Endothelial cell of umbilical vein (primary cell): ENCODE results near the gene EFS. TPM values are rescaled to one million over a fixed set of nuclear protein-coding genes. Genes with fewer than 3 reads are reported as not detected.

Experiments
- BruUV-seq: library from RNA; stranded (reverse); fragments of 400-500 nt; replicated peaks from 2 replicates; lab custom pipeline; 2021; lab: Mats Ljungman, UMichigan
- CTCF ChIA-PET: fragments of 300-600, 350-600 bp; sonication (Branson Sonifier 250); formaldehyde crosslinking; loops from one replicate; lab custom pipeline; 2021; ENCODE audit warnings: antibody characterized with exemption, inconsistent platforms; lab: Charles Lee
- POLR2A ChIA-PET: fragments of 300-600, 350-600 bp; sonication (Branson Sonifier 250); formaldehyde crosslinking; loops from one replicate; lab custom pipeline; 2021; ENCODE audit warnings: antibody characterized with exemption, inconsistent platforms; lab: Charles Lee
- DNase-seq: peaks from one replicate; pipeline ENCODE4 v3.0.0-alpha.2; 2011; ENCODE audit warnings: low read depth, low spot score
- FAIRE-seq: peaks from 2 replicates; lab custom pipeline; 2011; peaks lifted over from hg19 to GRCh38; lab: Jason Lieb, UNC
- H2AFZ ChIP-seq: 2 replicates; pipeline ENCODE4 v1.6.0; 2012; ENCODE audit warnings: low read depth, low read length, control low read depth, inconsistent platforms
- H3K27ac ChIP-seq: 2 replicates; pipeline ENCODE4 v1.5.1; 2011; ENCODE audit warnings: low read depth, mild to moderate bottlenecking, control low read depth, low read length, moderate library complexity; ENCODE audit not compliant: insufficient read depth
- H3K27me3 ChIP-seq, 2 experiments: 2 replicates each; pipeline versions ENCODE4 v1.6.0 to v1.6.1; 2011; ENCODE audit warnings: low read length in 2 of 2, mixed read lengths in 1 of 2; ENCODE audit not compliant: control insufficient read depth in 2 of 2, insufficient read depth in 2 of 2
- H3K36me3 ChIP-seq, 2 experiments: 2 replicates in 1 of 2; 3 replicates in 1 of 2; pipeline ENCODE4 v1.5.1; 2011; ENCODE audit warnings: low read length in 2 of 2, mild to moderate bottlenecking in 1 of 2, moderate library complexity in 1 of 2; ENCODE audit not compliant: control insufficient read depth in 2 of 2, insufficient read depth in 2 of 2; ENCODE audit errors: extremely low read depth in 1 of 2
- H3K4me1 ChIP-seq: 3 replicates; pipeline ENCODE4 v1.5.1; 2011; ENCODE audit warnings: mild to moderate bottlenecking, low read length; ENCODE audit not compliant: control insufficient read depth, insufficient read depth; ENCODE audit errors: extremely low read depth
- H3K4me2 ChIP-seq: 2 replicates; pipeline ENCODE4 v1.6.1; 2011; ENCODE audit warnings: low read length, control low read depth, mixed read lengths; ENCODE audit not compliant: insufficient read depth
- H3K4me3 ChIP-seq, 3 experiments: fragments of 200-600 bp in 1 of 3; sonication (generic), shearing (Covaris generic) in 1 of 3; replicated peaks in 1 of 3; 2 replicates each; pipeline ENCODE4 v1.5.1; 2011 to 2016; ENCODE audit warnings: control low read depth in 3 of 3, low read length in 3 of 3, mild to moderate bottlenecking in 2 of 3, inconsistent platforms in 1 of 3, low read depth in 1 of 3, moderate library complexity in 1 of 3; ENCODE audit not compliant: insufficient read depth in 1 of 3
- H3K79me2 ChIP-seq: 2 replicates; pipeline ENCODE4 v1.6.0; 2012; ENCODE audit warnings: low read length, inconsistent platforms; ENCODE audit not compliant: control insufficient read depth, insufficient read depth
- H3K9ac ChIP-seq: replicated peaks from 2 replicates; pipeline ENCODE3; 2011; ENCODE audit warnings: low read length, control low read depth; ENCODE audit not compliant: insufficient read depth; ENCODE audit errors: extremely low read depth
- H3K9me1 ChIP-seq: replicated peaks from 3 replicates; pipeline ENCODE4 v1.6.0; 2011; ENCODE audit warnings: mild to moderate bottlenecking, low read length; ENCODE audit not compliant: control insufficient read depth, insufficient read depth; ENCODE audit errors: extremely low read depth
- H3K9me3 ChIP-seq: replicated peaks from 2 replicates; pipeline ENCODE4 v1.5.1; 2012; ENCODE audit warnings: low read length, inconsistent platforms; ENCODE audit not compliant: control insufficient read depth, insufficient read depth
- H4K20me1 ChIP-seq: replicated peaks from 2 replicates; pipeline ENCODE3; 2011; ENCODE audit warnings: mild to moderate bottlenecking, low read length; ENCODE audit not compliant: control insufficient read depth, insufficient read depth; ENCODE audit errors: extremely low read depth
- CTCF ChIP-seq, 2 donors: IDR thresholded peaks; 1 replicate in 1 of 2; 2 replicates in 1 of 2; pipeline ENCODE4 v1.5.1; 2011; ENCODE audit warnings: low read length in 2 of 2, mild to moderate bottlenecking in 2 of 2, moderate library complexity in 2 of 2, control low read depth in 1 of 2, inconsistent platforms in 1 of 2, low read depth in 1 of 2; ENCODE audit not compliant: insufficient read depth in 1 of 2; ENCODE audit errors: extremely low read depth in 1 of 2
- EZH2 ChIP-seq: IDR thresholded peaks from 2 replicates; pipeline ENCODE4 v1.6.1; 2012; ENCODE audit warnings: borderline replicate concordance, low read depth, mild to moderate bottlenecking, moderate library complexity, low read length, inconsistent platforms; ENCODE audit not compliant: severe bottlenecking
- FOS ChIP-seq: IDR thresholded peaks from 2 replicates; pipeline ENCODE4 v1.6.1; 2011; ENCODE audit warnings: mild to moderate bottlenecking, low read length, moderate library complexity, borderline replicate concordance; ENCODE audit not compliant: insufficient read depth
- GATA2 ChIP-seq: IDR thresholded peaks from 2 replicates; pipeline ENCODE4 v1.7.0; 2011; ENCODE audit warnings: low read depth, mild to moderate bottlenecking, moderate library complexity, mixed read lengths, low read length; ENCODE audit not compliant: insufficient read length, insufficient read depth
- JUN ChIP-seq: IDR thresholded peaks from 2 replicates; pipeline ENCODE4 v1.6.1; 2011; ENCODE audit warnings: borderline replicate concordance, low read depth; ENCODE audit not compliant: insufficient read length, insufficient read depth
- MYC ChIP-seq: IDR thresholded peaks from one replicate; pipeline ENCODE4 v1.6.1; 2011; ENCODE audit warnings: mild to moderate bottlenecking, low read depth, low read length
- POLR2A ChIP-seq: IDR thresholded peaks from 2 replicates; pipeline ENCODE4 v1.6.1; 2012; ENCODE audit warnings: low read depth, mild to moderate bottlenecking, control low read depth, low read length
- POLR2AphosphoS5 ChIP-seq: IDR thresholded peaks from 2 replicates; pipeline ENCODE4 v1.6.1; 2012; ENCODE audit warnings: low read depth, mild to moderate bottlenecking, control low read depth, low read length, moderate library complexity; ENCODE audit not compliant: insufficient read depth
- dilution Hi-C: fragments of 300-500 bp; cut with MboI; formaldehyde crosslinking; loops from one replicate; pipeline ENCODE4 v1.15.0; 2019; ENCODE audit warnings: low sequenced_read_pairs; ENCODE audit not compliant: extremely low pct_ligation_motif_present
- intact Hi-C: fragments of 100-400 bp; cut with micrococcal nuclease; formaldehyde crosslinking; loops from one replicate; pipeline ENCODE4 v1.10.0; 2022
- polyA plus RNA-seq, 4 experiments: library from polyadenylated mRNA; depleted of rRNA in 3 of 4; stranded (reverse) in 3 of 4; unstranded in 1 of 4; fragments of >200 nt; gene quantifications; 2 replicates each; pipeline versions ENCODE4 v1.2.1 to v1.2.3, GENCODE V29; 2011 to 2012; ENCODE audit warnings: missing spikeins in 1 of 4
- total RNA-seq: library from RNA; stranded (reverse); gene quantifications from 2 replicates; pipeline ENCODE4 v1.2.3, GENCODE V29; 2021
- TF ChIP-seq, protein P1 (sequence below): IDR thresholded peaks from 2 replicates; pipeline ENCODE4 v1.6.1; 2011; ENCODE audit not compliant: insufficient read depth, insufficient read length

Gene EFS
- total and polyA plus RNA-seq, 2 donors (not counting 3 experiments of a cell fraction or from before 2014, with no cell fraction given) = 0.03 to 0.13 TPM

DNA sequence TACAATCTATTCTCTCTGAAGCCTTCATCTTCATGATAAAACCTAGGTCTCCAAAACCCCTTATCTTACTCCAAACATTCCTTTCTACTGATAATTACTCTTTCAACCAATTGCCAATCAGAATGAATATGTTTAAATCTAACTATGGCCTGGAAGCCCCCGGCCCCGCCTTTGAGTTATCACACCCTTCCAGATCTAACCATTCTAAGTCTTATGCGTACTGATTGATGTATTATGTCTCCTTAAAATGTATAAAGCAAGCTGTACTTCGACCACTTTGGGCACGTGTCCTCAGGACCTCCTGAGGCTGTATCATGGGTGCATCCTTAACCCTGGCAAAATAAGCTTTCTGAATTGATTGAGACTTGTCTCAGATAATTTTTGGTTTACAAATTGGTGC lies 29.3 kb downstream of the EFS start:
- CTCF ChIA-PET = no interaction called here
- BruUV-seq = no TSS peak
- no peaks in the 10 kb centered on the region for H3K9me1 ChIP-seq
- H2AFZ ChIP-seq = no peak overlapping the region
- H3K9me3 ChIP-seq = no peaks in the 10 kb centered on the region
- H3K27ac ChIP-seq = no peak overlapping the region
- intact Hi-C loops (no loop called here), dilution Hi-C loops (no loop called here)
- no peaks in the 10 kb centered on the region for H4K20me1 ChIP-seq
- H3K4me2 ChIP-seq = no peak overlapping the region
- FAIRE-seq (no peak), DNase-seq (no peak)
- no peak for TF ChIP-seq JUN
- no peak for TF ChIP-seq EZH2
- no peak for TF ChIP-seq MYC
- no peak for TF ChIP-seq FOS
- TF ChIP-seq POLR2A = no peak
- no peak for TF ChIP-seq POLR2AphosphoS5
- no peak for TF ChIP-seq CTCF (IDR thresholded peaks at IDR 0.05; ENCODE audit: extremely low read depth in 1 of 2, insufficient read depth in 1 of 2, low read depth in 1 of 2, low read length in 2 of 2)
- no peak for TF ChIP-seq GATA2
- TF ChIP-seq, protein P1, sequence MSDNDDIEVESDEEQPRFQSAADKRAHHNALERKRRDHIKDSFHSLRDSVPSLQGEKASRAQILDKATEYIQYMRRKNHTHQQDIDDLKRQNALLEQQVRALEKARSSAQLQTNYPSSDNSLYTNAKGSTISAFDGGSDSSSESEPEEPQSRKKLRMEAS = no peak
- H3K4me1 ChIP-seq = no peaks in the 10 kb centered on the region
- POLR2A ChIA-PET = no interaction called here
- H3K36me3 ChIP-seq = no peaks in the 10 kb centered on the region
- H3K79me2 ChIP-seq = no peaks in the 10 kb centered on the region
- H3K4me3 ChIP-seq = no peak overlapping the region
- H3K9ac ChIP-seq = no peak overlapping the region
- peaks cover 0 to 7% of the 10 kb centered on the region in 2 experiments for H3K27me3 ChIP-seq
